ENCODE results near the gene ITPA.

- TF ChIP-seq POLR2A (IDR thresholded peaks at IDR 0.05): peak in 1 of 2 donors; percentile 72
- TF ChIP-seq, protein P1, sequence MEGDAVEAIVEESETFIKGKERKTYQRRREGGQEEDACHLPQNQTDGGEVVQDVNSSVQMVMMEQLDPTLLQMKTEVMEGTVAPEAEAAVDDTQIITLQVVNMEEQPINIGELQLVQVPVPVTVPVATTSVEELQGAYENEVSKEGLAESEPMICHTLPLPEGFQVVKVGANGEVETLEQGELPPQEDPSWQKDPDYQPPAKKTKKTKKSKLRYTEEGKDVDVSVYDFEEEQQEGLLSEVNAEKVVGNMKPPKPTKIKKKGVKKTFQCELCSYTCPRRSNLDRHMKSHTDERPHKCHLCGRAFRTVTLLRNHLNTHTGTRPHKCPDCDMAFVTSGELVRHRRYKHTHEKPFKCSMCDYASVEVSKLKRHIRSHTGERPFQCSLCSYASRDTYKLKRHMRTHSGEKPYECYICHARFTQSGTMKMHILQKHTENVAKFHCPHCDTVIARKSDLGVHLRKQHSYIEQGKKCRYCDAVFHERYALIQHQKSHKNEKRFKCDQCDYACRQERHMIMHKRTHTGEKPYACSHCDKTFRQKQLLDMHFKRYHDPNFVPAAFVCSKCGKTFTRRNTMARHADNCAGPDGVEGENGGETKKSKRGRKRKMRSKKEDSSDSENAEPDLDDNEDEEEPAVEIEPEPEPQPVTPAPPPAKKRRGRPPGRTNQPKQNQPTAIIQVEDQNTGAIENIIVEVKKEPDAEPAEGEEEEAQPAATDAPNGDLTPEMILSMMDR (IDR thresholded peaks at IDR 0.05): no peak
These were observed 5.0 kb upstream of the ITPA start, which contains the start of gene DDRGK1 for GRCh38 chr20:3204124-3204794.

Measured in heart left ventricle (tissue), 13 donors.